LNCaP clone FGC (cell line): ENCODE data around the gene PPP6R3.

Experiments used
- DNase-seq: peaks from one replicate; pipeline ENCODE4 v3.0.0-alpha.2; 2011; ENCODE audit warnings: low read depth
- H3K4me3 ChIP-seq: 2 replicates; pipeline ENCODE4 v1.5.1; 2011; ENCODE audit warnings: mild to moderate bottlenecking, low read depth, low read length, control low read depth
- CTCF ChIP-seq: IDR thresholded peaks from 2 replicates; pipeline ENCODE4 v1.5.1; 2012; ENCODE audit warnings: mild to moderate bottlenecking; ENCODE audit not compliant: control insufficient read depth, insufficient read depth; ENCODE audit errors: extremely low read depth

PPP6R3 gene

DNA sequence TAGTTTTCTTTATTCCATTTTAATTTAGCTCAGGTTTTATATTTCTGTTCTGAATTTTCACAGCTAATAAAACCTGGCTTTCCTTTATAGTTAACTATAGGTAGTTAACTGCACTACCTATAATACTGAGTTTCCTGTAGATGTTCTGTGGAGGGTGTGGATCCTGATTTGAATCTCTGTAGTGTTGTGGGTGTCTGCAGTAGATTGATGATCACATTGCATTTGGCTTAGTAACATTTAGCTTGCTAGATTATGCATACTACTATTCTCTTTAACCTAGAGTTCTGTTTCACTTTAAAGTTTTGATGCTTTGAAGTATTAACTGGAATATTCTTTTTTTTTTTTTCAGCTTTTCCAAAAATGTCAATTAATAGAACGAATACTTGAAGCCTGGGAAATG is 110.1 kb downstream of the PPP6R3 start:
- TF ChIP-seq CTCF = no peak
- no peak overlapping the region for H3K4me3 ChIP-seq
- DNase-seq = no peak

DNA sequence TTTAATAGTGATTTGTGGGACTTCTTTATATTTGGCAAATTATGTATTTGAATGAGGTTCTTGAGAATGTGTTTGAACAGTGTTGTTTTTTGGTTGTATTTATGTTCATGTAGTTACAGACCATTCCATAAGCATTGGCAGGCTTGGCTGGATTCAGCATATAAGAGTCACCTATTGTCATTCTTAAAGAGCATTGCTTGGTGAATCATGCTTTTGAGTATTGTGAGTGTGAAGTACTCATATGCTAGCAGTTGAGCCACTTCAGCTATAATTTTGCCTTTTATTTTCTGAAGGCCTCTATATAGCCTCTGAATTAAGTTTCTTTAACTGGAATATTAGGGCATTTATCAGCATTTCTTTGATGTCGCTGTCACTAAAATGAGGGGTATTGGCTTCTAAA is 113.8 kb downstream of the PPP6R3 start:
- no peak overlapping the region for H3K4me3 ChIP-seq
- no peak for DNase-seq
- TF ChIP-seq CTCF = no peak

DNA sequence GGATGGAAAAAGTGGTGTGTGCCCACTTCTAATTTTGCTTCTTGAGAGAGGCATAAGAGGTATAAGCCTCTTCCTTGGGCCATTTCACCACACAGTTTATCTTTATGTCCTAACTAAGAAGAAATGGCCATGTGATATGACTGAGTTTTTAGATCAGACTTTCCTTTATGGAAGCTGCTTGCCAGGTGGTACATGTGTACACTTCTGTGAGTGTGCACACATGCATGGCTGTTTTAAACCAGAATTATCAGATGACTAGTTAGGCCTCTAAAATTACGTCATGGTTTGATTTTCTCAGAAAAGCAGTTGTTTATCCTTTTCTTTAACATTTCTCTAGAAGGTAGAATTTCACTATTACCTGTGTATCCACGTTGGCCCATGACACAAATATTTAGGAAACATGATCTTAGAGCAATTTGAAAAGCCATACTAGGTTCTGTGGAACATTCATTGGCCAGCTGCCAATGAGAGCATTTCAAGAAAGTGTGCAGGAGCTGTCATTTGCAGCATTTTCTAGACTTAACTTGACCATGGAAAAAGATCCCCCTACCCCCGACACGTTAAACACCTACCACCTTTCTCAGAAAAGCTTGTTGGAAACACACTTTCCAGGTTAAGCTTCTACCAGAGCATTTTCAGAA is 114.6 kb downstream of the PPP6R3 start:
- H3K4me3 ChIP-seq = no peak overlapping the region
- DNase-seq = no peak
- no peak for TF ChIP-seq CTCF

DNA sequence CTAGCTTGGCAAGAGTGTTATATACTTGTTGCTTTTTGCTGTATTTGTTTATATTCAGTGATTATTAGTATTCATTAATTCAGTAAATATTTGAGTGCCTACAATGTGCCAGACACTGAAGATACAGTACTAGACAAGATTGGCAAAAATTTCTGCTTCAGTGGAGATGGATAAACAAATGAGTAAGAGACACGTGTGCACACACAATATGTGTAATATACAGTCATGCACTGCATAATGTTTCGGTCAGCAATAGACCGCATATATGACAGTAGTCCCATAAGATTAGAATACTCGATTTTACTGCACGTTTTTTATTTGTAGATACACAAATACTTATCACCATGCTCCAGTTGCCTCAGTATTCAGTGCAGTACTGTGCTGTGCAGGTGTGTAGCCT is 118.9 kb downstream of the PPP6R3 start:
- no peak for TF ChIP-seq CTCF
- H3K4me3 ChIP-seq = no peak overlapping the region
- peak; percentile 57 for DNase-seq

- no peak for TF ChIP-seq CTCF
- no peak overlapping the region for H3K4me3 ChIP-seq
- DNase-seq = no peak
Observed at GRCh38 chr11:68581439-68581838, 120.9 kb downstream of the PPP6R3 start.

- no peak for TF ChIP-seq CTCF
- no peak for DNase-seq
- no peak overlapping the region for H3K4me3 ChIP-seq
Observed at GRCh38 chr11:68581901-68582300, 121.3 kb downstream of the PPP6R3 start.

- DNase-seq = no peak
- TF ChIP-seq CTCF = no peak
- no peak overlapping the region for H3K4me3 ChIP-seq
Observed at GRCh38 chr11:68582416-68583040, 122.0 kb downstream of the PPP6R3 start.
